Measurements from ENCODE around the gene METTL2B. TPM values are rescaled to one million over a fixed set of nuclear protein-coding genes. Genes with fewer than 3 reads are reported as not detected.

The METTL2B gene
- total RNA-seq, 2 donors from 2014 or later: 16.2 to 28.9 TPM

- TF ChIP-seq POLR2A (IDR thresholded peaks at IDR 0.05) (no peak), POLR2AphosphoS5 (IDR thresholded peaks at IDR 0.05) (no peak)
- TF ChIP-seq, protein P1, sequence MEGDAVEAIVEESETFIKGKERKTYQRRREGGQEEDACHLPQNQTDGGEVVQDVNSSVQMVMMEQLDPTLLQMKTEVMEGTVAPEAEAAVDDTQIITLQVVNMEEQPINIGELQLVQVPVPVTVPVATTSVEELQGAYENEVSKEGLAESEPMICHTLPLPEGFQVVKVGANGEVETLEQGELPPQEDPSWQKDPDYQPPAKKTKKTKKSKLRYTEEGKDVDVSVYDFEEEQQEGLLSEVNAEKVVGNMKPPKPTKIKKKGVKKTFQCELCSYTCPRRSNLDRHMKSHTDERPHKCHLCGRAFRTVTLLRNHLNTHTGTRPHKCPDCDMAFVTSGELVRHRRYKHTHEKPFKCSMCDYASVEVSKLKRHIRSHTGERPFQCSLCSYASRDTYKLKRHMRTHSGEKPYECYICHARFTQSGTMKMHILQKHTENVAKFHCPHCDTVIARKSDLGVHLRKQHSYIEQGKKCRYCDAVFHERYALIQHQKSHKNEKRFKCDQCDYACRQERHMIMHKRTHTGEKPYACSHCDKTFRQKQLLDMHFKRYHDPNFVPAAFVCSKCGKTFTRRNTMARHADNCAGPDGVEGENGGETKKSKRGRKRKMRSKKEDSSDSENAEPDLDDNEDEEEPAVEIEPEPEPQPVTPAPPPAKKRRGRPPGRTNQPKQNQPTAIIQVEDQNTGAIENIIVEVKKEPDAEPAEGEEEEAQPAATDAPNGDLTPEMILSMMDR (IDR thresholded peaks at IDR 0.05): no peak
- no peak overlapping the region for H3K27ac ChIP-seq
- 70% methylated on average over 7 of the region's 7 CpGs for WGBS
- H3K4me3 ChIP-seq: no peak overlapping the region
- H3K9me3 ChIP-seq: no peaks in the 10 kb centered on the region
- no peaks in the 10 kb centered on the region for H3K36me3 ChIP-seq
- no peaks in the 10 kb centered on the region for H3K27me3 ChIP-seq (replicated peaks; ENCODE audit: insufficient read depth)
- intact Hi-C loops (cut with DNase I): no loop called here
- no peaks in the 10 kb centered on the region for H3K4me1 ChIP-seq (replicated peaks)
- DNase-seq (ENCODE audit: low spot score): no peak
These were observed 32.5 kb upstream of the METTL2B start for GRCh38 chr7:128443831-128444600.

DNA sequence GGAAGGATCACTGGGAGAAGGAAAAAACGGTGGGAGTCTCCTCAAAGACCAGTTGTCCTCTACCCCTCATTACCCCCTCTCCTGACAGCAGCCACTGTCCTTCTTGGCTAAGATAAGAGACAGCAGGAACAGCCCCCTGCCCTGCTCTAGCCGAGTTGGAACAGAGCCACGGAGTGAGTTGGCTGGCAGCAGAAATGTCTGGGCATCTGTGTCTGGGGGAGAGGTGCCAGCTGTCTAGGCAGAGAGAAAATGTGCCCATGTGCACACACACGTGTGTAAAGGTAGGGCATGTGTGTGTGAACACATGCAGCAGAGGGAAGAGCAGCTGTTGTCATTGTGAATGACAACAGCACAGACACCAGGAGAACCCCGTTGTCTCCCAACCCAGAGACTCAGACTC lies 30.2 kb upstream of the METTL2B start:
- no peak overlapping the region for H3K27ac ChIP-seq
- H3K4me1 ChIP-seq (replicated peaks): no peaks in the 10 kb centered on the region
- intact Hi-C loops (cut with DNase I): no loop called here
- no peak overlapping the region for H3K4me3 ChIP-seq
- no peaks in the 10 kb centered on the region for H3K36me3 ChIP-seq
- DNase-seq (ENCODE audit: low spot score): no peak
- no peak for TF ChIP-seq POLR2A (IDR thresholded peaks at IDR 0.05)
- TF ChIP-seq POLR2AphosphoS5 (IDR thresholded peaks at IDR 0.05): no peak
- TF ChIP-seq, protein P1 (IDR thresholded peaks at IDR 0.05): no peak
- H3K9me3 ChIP-seq: no peaks in the 10 kb centered on the region
- 30% methylated on average over 5 of the region's 5 CpGs for WGBS
- H3K27me3 ChIP-seq (replicated peaks; ENCODE audit: insufficient read depth): no peaks in the 10 kb centered on the region

- no peak for DNase-seq (ENCODE audit: low spot score)
- no peak overlapping the region for H3K27ac ChIP-seq
- H3K9me3 ChIP-seq: no peaks in the 10 kb centered on the region
- no peaks in the 10 kb centered on the region for H3K4me1 ChIP-seq (replicated peaks)
- WGBS: 93% methylated on average over 3 of the region's 4 CpGs
- H3K27me3 ChIP-seq (replicated peaks; ENCODE audit: insufficient read depth): no peaks in the 10 kb centered on the region
- H3K36me3 ChIP-seq: no peaks in the 10 kb centered on the region
- intact Hi-C loops (cut with DNase I): no loop called here
- TF ChIP-seq, protein P1 (IDR thresholded peaks at IDR 0.05): no peak
- no peak for TF ChIP-seq POLR2A (IDR thresholded peaks at IDR 0.05)
- TF ChIP-seq POLR2AphosphoS5 (IDR thresholded peaks at IDR 0.05): no peak
- H3K4me3 ChIP-seq: no peak overlapping the region
These were observed 28.5 kb upstream of the METTL2B start for GRCh38 chr7:128447941-128448564.

DNA sequence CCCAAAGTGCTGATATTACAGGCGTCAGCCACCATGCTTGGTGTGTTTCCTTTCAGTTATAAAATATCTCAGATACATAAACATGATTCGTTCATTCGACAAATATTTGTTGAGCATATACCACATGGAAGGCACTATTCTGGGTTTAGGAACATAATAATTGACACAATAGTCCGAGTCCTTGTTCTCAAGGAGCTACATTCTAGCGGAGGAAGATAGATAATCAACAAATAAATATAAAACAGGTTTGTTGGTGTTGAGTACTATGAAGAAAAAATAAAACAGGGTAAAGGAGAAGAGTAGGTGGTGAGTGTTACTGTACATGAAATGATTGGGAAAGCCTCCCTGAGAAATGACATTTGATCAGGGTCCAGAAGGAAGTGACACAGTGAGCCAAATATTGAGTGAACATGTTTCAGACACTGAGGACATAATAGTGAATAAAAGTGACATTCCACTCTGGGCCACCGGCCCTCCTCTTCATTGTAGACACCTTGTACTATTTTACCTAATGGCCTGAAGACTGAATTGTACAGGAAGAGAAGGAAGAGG lies 27.7 kb upstream of the METTL2B start:
- no peak overlapping the region for H3K27ac ChIP-seq
- 72% methylated on average over 6 of the region's 6 CpGs for WGBS
- H3K4me1 ChIP-seq (replicated peaks): no peaks in the 10 kb centered on the region
- no peaks in the 10 kb centered on the region for H3K9me3 ChIP-seq
- intact Hi-C loops (cut with DNase I): no loop called here
- H3K36me3 ChIP-seq: no peaks in the 10 kb centered on the region
- H3K4me3 ChIP-seq: no peak overlapping the region
- DNase-seq (ENCODE audit: low spot score): no peak
- no peaks in the 10 kb centered on the region for H3K27me3 ChIP-seq (replicated peaks; ENCODE audit: insufficient read depth)
- TF ChIP-seq, protein P1 (IDR thresholded peaks at IDR 0.05): no peak
- no peak for TF ChIP-seq POLR2A (IDR thresholded peaks at IDR 0.05)
- no peak for TF ChIP-seq POLR2AphosphoS5 (IDR thresholded peaks at IDR 0.05)

Measured in prostate gland (tissue), 2 donors.